Stimulated activated CD8-positive, alpha-beta memory T cell treated with anti-CD3 and anti-CD28 coated beads, Interleukin-12 subunit alpha, Interleukin-12 subunit beta, amount 100 ng/mL, for 24 hours (primary cell): ENCODE measurements around the gene MAN2A1.
"Not testable (repeated sequence)": the region's sequence is repeated elsewhere in the genome, so short reads cannot be mapped to it uniquely, and the experiment has no call there.

ENCODE experiments used
- DNase-seq: peaks from one replicate; pipeline ENCODE4 v3.0.0-alpha.2; 2020; ENCODE audit errors: extremely low read depth

MAN2A1 gene

DNA sequence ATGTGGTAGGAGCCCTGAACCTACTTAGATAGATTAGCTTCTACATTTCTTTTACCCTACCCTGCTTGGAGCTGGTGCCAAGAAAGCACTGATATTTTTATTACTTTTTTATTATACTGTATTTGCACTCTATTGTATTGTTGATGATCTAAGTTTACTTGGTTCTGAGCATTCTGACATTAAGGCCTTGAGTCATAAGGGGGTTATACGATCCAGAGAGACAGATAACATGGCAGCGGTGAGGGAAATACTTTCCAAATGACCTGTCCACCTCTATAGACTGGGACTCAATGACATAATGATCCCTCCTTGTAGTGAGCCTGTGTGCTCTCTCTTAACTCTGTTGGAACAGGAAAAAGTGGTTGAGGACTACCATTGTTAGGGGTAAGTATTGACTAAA lies 176.3 kb downstream of the MAN2A1 start:
- DNase-seq, result no peak

- no peak for DNase-seq
Measured at GRCh38 chr5:109868737-109869136, 179.0 kb downstream of the MAN2A1 start.

GRCh38 chr5:109873687-109874086 lies 184.0 kb downstream of the MAN2A1 start:
- no peak for DNase-seq

DNA sequence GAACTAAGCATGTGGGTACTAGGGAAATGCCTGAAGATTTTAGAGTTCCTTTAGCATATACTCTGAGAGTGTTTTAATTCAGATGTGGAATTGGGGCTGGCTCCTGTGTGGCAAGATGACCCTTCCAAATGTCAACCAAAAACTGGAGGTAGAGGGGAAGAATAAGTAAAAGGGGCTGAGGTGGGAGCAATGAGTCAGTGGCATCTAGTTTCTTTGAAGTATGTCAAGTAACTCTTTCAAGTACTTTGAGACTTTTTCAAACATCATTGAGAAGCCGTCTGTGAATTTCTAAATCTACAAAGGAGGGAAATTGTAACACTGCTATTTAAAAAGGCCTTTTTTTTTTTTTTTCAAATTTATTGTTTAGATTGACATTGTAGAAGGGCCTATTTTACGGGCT lies 184.4 kb downstream of the MAN2A1 start:
- no peak for DNase-seq

GRCh38 chr5:109876030-109876725 lies 186.5 kb downstream of the MAN2A1 start:
- no peak for DNase-seq

DNA sequence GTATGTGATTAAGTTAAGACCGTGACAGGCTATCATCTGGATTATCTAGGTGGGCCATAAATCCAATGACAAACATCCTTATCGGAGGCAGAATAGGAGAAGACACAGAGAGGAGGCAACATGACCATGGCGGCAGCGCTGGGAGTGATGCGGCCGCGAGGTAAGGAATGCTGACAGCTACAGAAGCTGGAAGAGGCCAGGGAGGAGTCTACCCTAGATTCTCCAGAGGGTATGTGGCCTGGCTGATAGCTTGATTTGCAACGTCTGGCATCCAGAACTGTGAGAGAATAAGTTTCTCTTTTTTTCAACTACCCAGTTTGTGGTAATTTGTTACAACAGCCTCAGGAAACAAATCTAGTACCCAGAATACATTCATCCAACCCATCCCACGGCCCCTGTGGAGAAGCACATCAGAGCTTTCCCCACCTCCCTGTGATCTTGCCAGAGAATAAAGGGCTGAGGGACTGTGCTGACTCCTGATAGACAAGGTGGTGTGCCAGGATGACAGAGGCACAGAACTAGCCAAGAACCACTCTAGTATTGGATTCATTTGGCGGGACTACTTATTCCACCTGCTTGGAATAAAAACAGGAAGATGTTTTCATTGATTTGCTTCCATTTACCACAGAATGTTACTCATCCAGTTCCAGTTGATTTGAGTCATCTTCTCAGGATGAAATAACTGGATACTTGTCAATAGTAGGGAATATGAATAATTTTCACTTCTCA lies 187.4 kb downstream of the MAN2A1 start:
- DNase-seq, result no peak

DNA sequence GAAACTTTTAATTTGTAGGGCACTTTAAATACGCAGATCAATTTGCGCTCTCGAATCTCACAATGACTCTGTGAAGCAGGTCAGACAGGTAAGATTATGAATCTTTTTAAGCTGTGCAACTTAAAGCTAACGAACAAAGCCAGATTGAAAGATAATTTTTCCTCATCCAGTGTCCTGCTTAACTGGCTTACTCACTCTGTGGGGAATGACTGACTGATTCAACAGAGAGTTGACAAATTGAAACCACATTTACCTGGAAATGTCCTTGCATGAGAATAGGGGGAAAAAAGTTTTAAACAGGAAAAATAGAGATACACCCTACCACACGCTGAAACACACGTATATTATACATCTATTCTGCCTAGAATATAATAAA lies 187.9 kb downstream of the MAN2A1 start:
- DNase-seq, result no peak

DNA sequence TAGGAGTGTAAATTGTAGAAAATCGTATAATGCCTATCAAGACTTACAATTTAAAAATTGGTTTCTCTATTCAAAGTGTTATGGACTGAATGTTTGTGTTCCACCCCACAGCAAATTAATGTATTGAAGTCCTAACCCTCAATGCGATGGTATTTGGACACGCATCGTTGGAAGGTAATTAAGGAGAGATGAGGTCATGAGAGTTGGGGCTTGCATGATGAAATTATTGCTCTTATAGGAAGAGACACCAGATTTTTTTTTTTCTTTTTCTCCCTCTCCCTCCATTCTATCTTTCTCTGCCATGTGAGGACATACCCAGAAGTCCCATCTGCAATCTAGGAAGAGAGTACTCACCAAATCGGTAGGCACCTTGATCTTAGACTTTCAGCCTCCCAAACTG lies 189.2 kb downstream of the MAN2A1 start:
- DNase-seq, result no peak

- no peak for DNase-seq
Measured at GRCh38 chr5:109880907-109881685, 191.4 kb downstream of the MAN2A1 start.

- no peak for DNase-seq
Measured at GRCh38 chr5:109882546-109882945, 192.8 kb downstream of the MAN2A1 start.

GRCh38 chr5:109884676-109885075 lies 194.9 kb downstream of the MAN2A1 start:
- no peak for DNase-seq

DNA sequence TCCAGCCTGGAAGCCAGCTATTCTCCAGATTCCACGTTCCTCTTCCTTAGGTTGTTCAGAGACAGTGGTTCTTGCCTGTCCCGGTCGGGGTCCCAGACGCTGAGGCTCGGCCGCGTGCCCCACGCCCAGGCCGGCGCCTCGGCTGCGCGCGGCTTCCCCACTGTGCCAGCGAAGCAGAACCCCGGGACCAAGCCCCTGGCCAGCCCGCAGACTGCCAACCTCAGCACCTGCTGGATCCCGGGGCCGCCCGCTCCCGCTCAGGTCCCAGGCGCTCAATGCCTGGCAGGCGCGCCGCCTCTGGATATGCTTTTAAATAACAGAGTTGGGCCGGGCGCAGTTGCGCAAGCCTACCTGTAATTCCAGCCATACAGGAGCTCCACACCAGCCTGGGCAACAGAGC lies 195.5 kb downstream of the MAN2A1 start:
- no peak for DNase-seq

DNA sequence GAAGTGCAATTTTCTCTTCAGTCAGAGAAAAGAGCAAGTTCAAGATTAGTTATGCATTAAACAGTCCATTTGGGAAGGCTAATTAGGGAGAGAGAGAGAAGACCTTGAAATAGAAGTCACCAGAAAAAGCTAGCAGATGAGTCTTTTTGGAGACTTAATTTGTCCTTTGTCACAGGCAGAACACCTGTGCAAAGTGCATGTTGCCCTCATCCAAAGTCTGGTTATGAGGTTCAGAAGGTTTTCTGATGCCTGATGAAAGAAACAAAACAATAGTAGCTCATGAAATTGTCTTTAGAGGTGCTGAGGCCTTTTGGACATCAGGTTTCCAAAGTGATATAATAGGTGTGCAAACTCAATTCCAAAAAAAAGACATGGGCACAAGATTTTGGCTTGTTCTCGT lies 199.3 kb downstream of the MAN2A1 start:
- no peak for DNase-seq

DNA sequence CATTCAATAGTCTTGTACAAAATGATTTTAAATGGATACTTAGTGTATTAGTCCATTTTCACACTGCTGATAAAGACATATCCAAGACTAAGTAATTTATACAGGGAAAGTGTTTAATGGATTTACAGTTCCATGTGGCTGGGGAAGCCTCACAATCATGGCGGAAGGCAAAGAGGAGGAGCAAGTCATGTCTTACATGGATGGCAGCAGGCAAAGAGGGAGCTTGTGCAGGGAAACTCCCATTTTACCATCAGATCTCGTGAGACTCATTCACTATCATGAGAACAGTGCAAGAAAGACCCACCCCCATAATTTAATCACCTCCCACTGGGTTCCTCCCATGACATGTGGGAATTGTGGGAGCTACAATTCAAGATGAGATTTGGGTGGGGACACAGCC lies 203.5 kb downstream of the MAN2A1 start:
- DNase-seq, result not testable (repeated sequence)

- no peak for DNase-seq
Measured at GRCh38 chr5:109898269-109899162, 208.8 kb downstream of the MAN2A1 start.

DNA sequence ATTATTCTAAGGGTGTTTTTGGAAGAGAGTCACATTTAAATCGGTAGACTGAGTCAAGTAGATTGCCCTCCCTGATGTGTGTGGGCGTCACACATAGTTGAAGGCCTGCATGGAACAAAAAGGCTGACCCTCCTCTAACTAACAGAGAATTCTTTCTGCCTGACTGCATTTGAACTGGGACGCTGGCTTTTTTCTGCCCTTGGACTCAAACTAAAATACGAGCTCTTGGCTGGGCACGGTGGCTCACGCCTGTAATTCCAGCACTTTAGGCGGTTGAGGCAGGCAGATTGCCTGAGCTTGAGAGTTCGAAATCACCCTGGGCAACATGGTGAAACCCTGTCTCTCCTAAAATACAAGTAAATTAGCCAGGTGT lies 209.4 kb downstream of the MAN2A1 start:
- DNase-seq, result no peak

GRCh38 chr5:109900461-109900860 lies 210.7 kb downstream of the MAN2A1 start:
- no peak for DNase-seq

DNA sequence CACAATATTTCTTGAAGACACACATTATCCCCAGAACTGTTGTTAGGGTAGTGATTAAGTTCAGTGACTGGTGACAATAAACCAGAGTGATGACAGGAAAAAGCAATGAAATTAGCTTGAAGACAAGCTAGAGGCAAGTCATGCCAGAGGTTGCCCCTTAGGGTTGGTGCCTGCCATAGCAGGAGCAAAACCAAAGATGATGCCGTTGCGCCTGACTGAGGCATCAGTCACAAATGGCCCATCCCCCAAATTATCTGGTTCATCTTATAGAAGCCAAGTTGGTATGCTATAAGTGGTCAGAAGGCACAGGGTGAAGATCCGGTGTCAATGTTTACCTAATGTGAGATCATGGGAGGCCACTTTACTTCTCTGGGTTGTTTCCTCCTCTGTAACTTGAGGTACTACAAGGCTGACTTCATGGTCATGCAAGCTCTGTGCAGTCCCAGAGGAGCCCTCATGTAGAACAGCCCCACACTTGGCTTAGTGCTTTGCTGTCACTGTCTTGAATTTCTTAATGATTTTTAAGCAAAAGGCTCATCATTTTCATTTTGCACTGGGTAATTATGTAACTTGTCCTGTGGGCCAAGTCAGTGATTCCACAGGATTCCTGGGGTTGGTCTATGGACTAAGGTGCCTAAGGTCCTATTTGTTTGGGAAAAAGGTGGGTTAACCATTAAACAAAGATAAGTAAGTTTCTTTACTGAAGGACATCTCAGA lies 211.3 kb downstream of the MAN2A1 start:
- DNase-seq, result no peak

GRCh38 chr5:109901628-109901981 lies 211.9 kb downstream of the MAN2A1 start:
- DNase-seq, result no peak

DNA sequence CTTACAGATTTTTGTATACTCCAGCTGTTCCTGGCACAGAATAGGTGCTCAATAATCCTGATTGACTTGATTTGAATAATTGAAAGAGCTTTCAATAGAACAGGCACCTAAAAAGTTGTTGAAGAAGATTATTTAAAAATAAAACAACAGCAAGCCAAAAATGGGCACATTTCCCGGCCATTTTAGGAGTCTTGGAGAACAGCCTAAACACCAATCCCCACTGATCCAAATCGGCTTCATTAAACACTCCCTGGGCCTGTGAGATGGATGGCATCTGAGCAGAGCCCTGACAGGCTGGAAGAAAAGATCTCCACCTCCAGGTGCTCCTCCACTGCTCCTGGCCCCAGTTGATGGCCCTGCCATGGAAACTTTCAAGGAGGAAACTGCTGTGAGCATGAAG lies 213.3 kb downstream of the MAN2A1 start:
- no peak for DNase-seq

DNA sequence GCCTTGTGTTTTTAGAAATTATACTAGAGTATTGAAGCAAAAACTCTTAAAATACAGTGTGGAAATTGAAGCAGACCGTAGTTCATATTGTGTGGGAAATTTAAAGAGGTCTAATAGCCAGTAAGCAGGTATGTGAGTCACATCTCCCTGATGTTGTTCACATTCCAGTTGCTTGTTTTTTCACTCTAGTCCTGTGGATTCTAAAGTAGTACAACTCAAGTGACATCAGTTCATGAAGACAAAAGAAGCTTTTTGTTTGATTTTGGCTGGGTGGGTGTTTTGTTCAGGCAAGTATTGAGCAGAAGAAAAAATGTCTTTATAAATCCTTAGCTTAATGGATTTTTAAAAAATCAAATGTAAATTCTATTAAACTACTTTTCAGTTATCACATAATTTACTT lies 216.2 kb downstream of the MAN2A1 start:
- no peak for DNase-seq
